HG02852 (cell line): ENCODE results near the gene SLC25A14.

ENCODE experiments used
- ATAC-seq: cut with Tn5 transposase; IDR thresholded peaks from one replicate; pipeline ENCODE4 v1.9.1; 2021; ENCODE audit warnings: mild to moderate bottlenecking, moderate library complexity; ENCODE audit not compliant: unreplicated experiment

Gene SLC25A14

GRCh38 chrX:130378024-130378669 is 38.4 kb downstream of the SLC25A14 start:
- no peak for ATAC-seq

- no peak for ATAC-seq
Observed at GRCh38 chrX:130385520-130385919, 45.8 kb downstream of the SLC25A14 start, which contains the start of gene GPR119. TSS of gene GPR119 (minus strand) at chrX:130385674. CDS start at chrX:130385447, 227 bp downstream.

GRCh38 chrX:130386408-130386808 is 46.7 kb downstream of the SLC25A14 start:
- no peak for ATAC-seq

- ATAC-seq = no peak
Observed at GRCh38 chrX:130393451-130394074, 53.8 kb downstream of the SLC25A14 start.

- no peak for ATAC-seq
Observed at GRCh38 chrX:130395341-130395740, 55.6 kb downstream of the SLC25A14 start.

GRCh38 chrX:130401415-130402207 is 61.9 kb downstream of the SLC25A14 start, which contains the start of gene RBMX2:
TSS of gene RBMX2 (plus strand) at chrX:130401987. CDS start at chrX:130402033, 46 bp downstream.
- peak; percentile 95 for ATAC-seq

GRCh38 chrX:130402208-130402684 is 62.5 kb downstream of the SLC25A14 start:
- ATAC-seq = no peak

- no peak for ATAC-seq
Observed at GRCh38 chrX:130413415-130413814, 73.7 kb downstream of the SLC25A14 start.

- ATAC-seq = no peak
Observed at GRCh38 chrX:130414800-130415199, 75.1 kb downstream of the SLC25A14 start.

- no peak for ATAC-seq
Observed at GRCh38 chrX:130415201-130415600, 75.5 kb downstream of the SLC25A14 start.

GRCh38 chrX:130416785-130417184 is 77.1 kb downstream of the SLC25A14 start:
- ATAC-seq = no peak

- no peak for ATAC-seq
Observed at GRCh38 chrX:130418066-130418465, 78.3 kb downstream of the SLC25A14 start.

GRCh38 chrX:130418740-130419139 is 79.0 kb downstream of the SLC25A14 start:
- ATAC-seq = no peak

- no peak for ATAC-seq
Observed at GRCh38 chrX:130419263-130419662, 79.5 kb downstream of the SLC25A14 start.
